ENCODE results near the gene UBE2G1. TPM values are rescaled to one million over a fixed set of nuclear protein-coding genes. Genes with fewer than 3 reads are reported as not detected.

Gene UBE2G1
- total and polyA plus RNA-seq, 4 donors = 8.0 to 47.5 (median 34.4) TPM

GRCh38 chr17:4220655-4221054 lies 145.8 kb downstream of the UBE2G1 start:
- Histone ChIP-seq H3K4me1 (ENCODE audit: control insufficient read depth in 5 of 5, insufficient read depth in 5 of 5, low read length in 5 of 5) (peaks cover 0 to 4% (median 0%) of the 10 kb centered on the region in 5 donors), H3K27ac (ENCODE audit: low read depth in 1 of 2, low read length in 1 of 2) (peak overlapping the region in 1 of 2 donors; percentile 67), H3K27me3 (ENCODE audit: control insufficient read depth in 3 of 3, insufficient read depth in 3 of 3, low read length in 2 of 3) (no peaks in the 10 kb centered on the region), H3K4me3 (no peak overlapping the region), H3K9ac (ENCODE audit: insufficient read depth in 1 of 2, low read length in 2 of 2) (no peak overlapping the region), H3K9me3 (ENCODE audit: control insufficient read depth in 4 of 4, insufficient read depth in 3 of 4, low read length in 3 of 4) (no peaks in the 10 kb centered on the region), H3K36me3 (ENCODE audit: control insufficient read depth in 4 of 4, insufficient read depth in 4 of 4, low read length in 4 of 4) (peaks cover 4 to 12% (median 11%) of the 10 kb centered on the region in 4 donors)
- 61 to 88% methylated on average over 7 of the region's 7 CpGs for WGBS, 2 donors
- no peak for TF ChIP-seq CTCF (IDR thresholded peaks at IDR 0.05; ENCODE audit: control extremely low read depth, extremely low read depth)
- DNase-seq (peak in 1 of 3 donors; percentile 7), ATAC-seq (ENCODE audit: insufficient read depth, low FRiP score) (peak; percentile 62)

Small RNA genes lying within 50 kb of the gene (small RNA-seq; reads per million reads assigned to genes)
- not detected for gene RN7SL774P (ENCODE audit: low replicate concordance)

Other genes starting within 250 kb of the UBE2G1 start
- gene ZZEF1, start 223.6 kb downstream of the UBE2G1 start, total RNA-seq = 10 to 100 TPM; 54.6 to 61.3 TPM
- 10 to 100 TPM; 15.6 to 17.1 TPM for gene ZZEF1, start 223.6 kb downstream of the UBE2G1 start, polyA plus RNA-seq
- 10 to 100 TPM; 17.1 to 21.8 TPM for gene CYB5D2, start 223.5 kb downstream of the UBE2G1 start, total RNA-seq
- 10 to 100 TPM in 1 of 2 donors, 1 to 10 TPM in 1; 9.2 to 11.6 TPM for gene CYB5D2, start 223.5 kb downstream of the UBE2G1 start, polyA plus RNA-seq
- gene ANKFY1, start 102.7 kb downstream of the UBE2G1 start, total RNA-seq = 10 to 100 TPM; 58.2 to 60.2 TPM
- 10 to 100 TPM; 11.4 to 19.4 TPM for gene ANKFY1, start 102.7 kb downstream of the UBE2G1 start, polyA plus RNA-seq
- gene SPNS3, start 67.3 kb upstream of the UBE2G1 start, total RNA-seq = 1 to 10 TPM in 1 of 2 donors, under 1 TPM in 1; 0.40 to 1.6 TPM
- gene SPNS3, start 67.3 kb upstream of the UBE2G1 start, polyA plus RNA-seq = under 1 TPM; 0.41 to 0.62 TPM
- 10 to 100 TPM; 26.8 to 32.1 TPM for gene SPNS2, start 132.2 kb upstream of the UBE2G1 start, total RNA-seq
- 10 to 100 TPM; 53.0 to 60.1 TPM for gene SPNS2, start 132.2 kb upstream of the UBE2G1 start, polyA plus RNA-seq
- 10 to 100 TPM; 21.2 to 71.7 TPM for gene MYBBP1A, start 188.7 kb upstream of the UBE2G1 start, total RNA-seq
- 10 to 100 TPM; 34.2 to 34.7 TPM for gene MYBBP1A, start 188.7 kb upstream of the UBE2G1 start, polyA plus RNA-seq
- gene GGT6, start 193.9 kb upstream of the UBE2G1 start, total RNA-seq = 10 to 100 TPM in 1 of 2 donors, 1 to 10 TPM in 1; 8.8 to 12.3 TPM
- gene GGT6, start 193.9 kb upstream of the UBE2G1 start, polyA plus RNA-seq = 1 to 10 TPM; 2.8 to 6.1 TPM
- 10 to 100 TPM; 10.9 to 18.1 TPM for gene SMTNL2, start 217.9 kb upstream of the UBE2G1 start, total RNA-seq
- 1 to 10 TPM; 1.5 to 3.0 TPM for gene SMTNL2, start 217.9 kb upstream of the UBE2G1 start, polyA plus RNA-seq

Measured in lung (tissue), 13 donors.